Activated CD8-positive, alpha-beta T cell treated with anti-CD3 and anti-CD28 coated beads, Interleukin-2, amount 10 ng/mL, durations not matched to agents 7 days and 5 days (primary cell): ENCODE results near the gene CNTN6. TPM values are rescaled to one million over a fixed set of nuclear protein-coding genes. Genes with fewer than 3 reads are reported as not detected.

ENCODE experiments used
- ATAC-seq: fragments of 150-1000 bp; cut with Tn5 transposase; one replicate; pipeline ENCODE4 v1.10.0; 2021; ENCODE audit warnings: moderate library complexity
- CTCF ChIA-PET: fragments of 350-600 bp; sonication (Branson Sonifier 250); formaldehyde crosslinking; loops from one replicate; lab custom pipeline; 2021; ENCODE audit warnings: antibody characterized with exemption; lab: Charles Lee
- POLR2A ChIA-PET: fragments of 350-600 bp; sonication (Branson Sonifier 250); formaldehyde crosslinking; loops from one replicate; lab custom pipeline; 2021; ENCODE audit warnings: antibody characterized with exemption; lab: Charles Lee
- DNase-seq: peaks from one replicate; pipeline ENCODE4 v3.0.0-alpha.2; 2020
- H3K27ac Mint-ChIP-seq: one replicate; pipeline ENCODE4 v1.8.0; 2021; ENCODE audit warnings: mild to moderate bottlenecking, mixed read lengths
- H3K27me3 Mint-ChIP-seq: one replicate; pipeline ENCODE4 v1.8.0; 2021; ENCODE audit warnings: low read depth, mixed read lengths
- H3K36me3 Mint-ChIP-seq: one replicate; pipeline ENCODE4 v1.8.0; 2021; ENCODE audit warnings: low read depth, mixed read lengths
- H3K4me1 Mint-ChIP-seq: one replicate; pipeline ENCODE4 v1.8.0; 2021; ENCODE audit warnings: low read depth, mixed read lengths
- H3K4me3 Mint-ChIP-seq: one replicate; pipeline ENCODE4 v1.8.0; 2021; ENCODE audit warnings: mild to moderate bottlenecking, mixed read lengths
- H3K9me3 Mint-ChIP-seq: one replicate; pipeline ENCODE4 v1.8.0; 2022; ENCODE audit warnings: mixed read lengths; ENCODE audit not compliant: insufficient read depth
- total RNA-seq, 2 experiments: library from RNA; stranded (reverse); gene quantifications; one replicate each; pipeline ENCODE4 v1.2.3, GENCODE V29; 2021

CNTN6 gene
- total RNA-seq, result not detected

GRCh38 chr3:1092771-1093170 lies at the start of gene CNTN6:
TSS of gene CNTN6 (plus strand) at chr3:1093024. CDS start at chr3:1148009, 54,985 bp downstream.
- Mint-ChIP-seq H3K36me3 (no peaks in the 10 kb centered on the region), H3K4me1 (no peaks in the 10 kb centered on the region), H3K9me3 (peaks cover 15% of the 10 kb centered on the region), H3K27ac (no peak within 1 kb of the TSS), H3K27me3 (no peaks in the 10 kb centered on the region), H3K4me3 (no peak within 1 kb of the TSS)
- ChIA-PET CTCF (no interaction called here), POLR2A (no interaction called here)
- no peak for ATAC-seq
- DNase-seq, result no peak

GRCh38 chr3:1048558-1048957 lies 44.3 kb upstream of the CNTN6 start:
- Mint-ChIP-seq H3K9me3 (peaks cover 27% of the 10 kb centered on the region), H3K4me1 (no peaks in the 10 kb centered on the region), H3K27ac (no peak overlapping the region), H3K36me3 (no peaks in the 10 kb centered on the region), H3K27me3 (no peaks in the 10 kb centered on the region), H3K4me3 (no peak overlapping the region)
- no peak for ATAC-seq
- ChIA-PET CTCF (no interaction called here), POLR2A (no interaction called here)
- no peak for DNase-seq

GRCh38 chr3:1055870-1056269 lies 37.0 kb upstream of the CNTN6 start:
- DNase-seq (no peak), ATAC-seq (no peak)
- Mint-ChIP-seq H3K4me1 (no peaks in the 10 kb centered on the region), H3K27me3 (no peaks in the 10 kb centered on the region), H3K36me3 (no peaks in the 10 kb centered on the region), H3K27ac (no peak overlapping the region), H3K4me3 (no peak overlapping the region), H3K9me3 (peaks cover 6% of the 10 kb centered on the region)
- ChIA-PET POLR2A (no interaction called here), CTCF (no interaction called here)

GRCh38 chr3:1056744-1057143 lies 36.1 kb upstream of the CNTN6 start:
- POLR2A ChIA-PET, result no interaction called here
- no peaks in the 10 kb centered on the region for H3K36me3 Mint-ChIP-seq

GRCh38 chr3:1057436-1057835 lies 35.4 kb upstream of the CNTN6 start:
- H3K27ac Mint-ChIP-seq, result no peak overlapping the region
- no peak overlapping the region for H3K4me3 Mint-ChIP-seq
- DNase-seq (no peak), ATAC-seq (no peak)
- H3K27me3 Mint-ChIP-seq, result no peaks in the 10 kb centered on the region
- no peaks in the 10 kb centered on the region for H3K4me1 Mint-ChIP-seq
- H3K36me3 Mint-ChIP-seq, result no peaks in the 10 kb centered on the region
- POLR2A ChIA-PET, result no interaction called here
- peaks cover 6% of the 10 kb centered on the region for H3K9me3 Mint-ChIP-seq
- CTCF ChIA-PET, result no interaction called here

More at GRCh38 chr3:1056744-1057143, 36.1 kb upstream of the CNTN6 start:
- DNase-seq (no peak), ATAC-seq (no peak)
- CTCF ChIA-PET, result no interaction called here
- Mint-ChIP-seq H3K4me1 (no peaks in the 10 kb centered on the region), H3K27me3 (no peaks in the 10 kb centered on the region), H3K9me3 (peaks cover 6% of the 10 kb centered on the region), H3K4me3 (no peak overlapping the region), H3K27ac (no peak overlapping the region)

- no peaks in the 10 kb centered on the region for H3K4me1 Mint-ChIP-seq
- H3K9me3 Mint-ChIP-seq, result peaks cover under 1% of the 10 kb centered on the region
- ATAC-seq (no peak), DNase-seq (no peak)
- no peak overlapping the region for H3K27ac Mint-ChIP-seq
- H3K4me3 Mint-ChIP-seq, result no peak overlapping the region
- CTCF ChIA-PET, result no interaction called here
- H3K27me3 Mint-ChIP-seq, result no peaks in the 10 kb centered on the region
- no peaks in the 10 kb centered on the region for H3K36me3 Mint-ChIP-seq
- POLR2A ChIA-PET, result no interaction called here
Measured at GRCh38 chr3:1068985-1069384, 23.8 kb upstream of the CNTN6 start.

GRCh38 chr3:1072041-1072440 lies 20.8 kb upstream of the CNTN6 start:
- no peak overlapping the region for H3K4me3 Mint-ChIP-seq
- no peaks in the 10 kb centered on the region for H3K4me1 Mint-ChIP-seq
- H3K9me3 Mint-ChIP-seq, result no peaks in the 10 kb centered on the region
- ATAC-seq, result no peak
- H3K27ac Mint-ChIP-seq, result no peak overlapping the region
- no peaks in the 10 kb centered on the region for H3K27me3 Mint-ChIP-seq
- POLR2A ChIA-PET, result interaction anchor here (0.8 kb wide), 1 partner anchor 248 kb away, joined by 6 read pairs; no protein-coding TSS in a partner anchor
- CTCF ChIA-PET, result no interaction called here
- no peaks in the 10 kb centered on the region for H3K36me3 Mint-ChIP-seq
- DNase-seq, result no peak

- Mint-ChIP-seq H3K27ac (no peak overlapping the region), H3K27me3 (no peaks in the 10 kb centered on the region), H3K4me3 (no peak overlapping the region), H3K9me3 (peaks cover 4% of the 10 kb centered on the region), H3K4me1 (no peaks in the 10 kb centered on the region), H3K36me3 (no peaks in the 10 kb centered on the region)
- CTCF ChIA-PET, result no interaction called here
- ATAC-seq (no peak), DNase-seq (no peak)
- POLR2A ChIA-PET, result no interaction called here
Measured at GRCh38 chr3:1079662-1080061, 13.2 kb upstream of the CNTN6 start.

- ATAC-seq, result no peak
- ChIA-PET CTCF (no interaction called here), POLR2A (no interaction called here)
- Mint-ChIP-seq H3K27me3 (no peaks in the 10 kb centered on the region), H3K9me3 (peaks cover 4% of the 10 kb centered on the region), H3K36me3 (no peaks in the 10 kb centered on the region), H3K4me1 (no peaks in the 10 kb centered on the region), H3K4me3 (no peak overlapping the region), H3K27ac (no peak overlapping the region)
- DNase-seq, result no peak
Measured at GRCh38 chr3:1082108-1082507, 10.7 kb upstream of the CNTN6 start.

- POLR2A ChIA-PET, result no interaction called here
- ATAC-seq, result no peak
- H3K27me3 Mint-ChIP-seq, result no peaks in the 10 kb centered on the region
- CTCF ChIA-PET, result no interaction called here
- no peak for DNase-seq
- no peaks in the 10 kb centered on the region for H3K4me1 Mint-ChIP-seq
- peaks cover under 1% of the 10 kb centered on the region for H3K9me3 Mint-ChIP-seq
- H3K27ac Mint-ChIP-seq, result no peak overlapping the region
- no peaks in the 10 kb centered on the region for H3K36me3 Mint-ChIP-seq
- no peak overlapping the region for H3K4me3 Mint-ChIP-seq
Measured at GRCh38 chr3:1087066-1087560, 5.7 kb upstream of the CNTN6 start.

- no peak for ATAC-seq
- H3K36me3 Mint-ChIP-seq, result no peaks in the 10 kb centered on the region
- CTCF ChIA-PET, result no interaction called here
Measured at GRCh38 chr3:1088503-1088902, 4.3 kb upstream of the CNTN6 start.

GRCh38 chr3:1091286-1091685 lies 1.5 kb upstream of the CNTN6 start:
- Mint-ChIP-seq H3K36me3 (no peaks in the 10 kb centered on the region), H3K4me1 (no peaks in the 10 kb centered on the region), H3K9me3 (peaks cover 15% of the 10 kb centered on the region), H3K4me3 (no peak overlapping the region), H3K27ac (no peak overlapping the region), H3K27me3 (no peaks in the 10 kb centered on the region)
- ChIA-PET POLR2A (no interaction called here), CTCF (no interaction called here)
- ATAC-seq (no peak), DNase-seq (no peak)

More at GRCh38 chr3:1088503-1088902, 4.3 kb upstream of the CNTN6 start:
- POLR2A ChIA-PET, result no interaction called here
- no peak overlapping the region for H3K27ac Mint-ChIP-seq
- DNase-seq, result no peak
- H3K9me3 Mint-ChIP-seq, result peaks cover 11% of the 10 kb centered on the region
- no peaks in the 10 kb centered on the region for H3K27me3 Mint-ChIP-seq
- no peak overlapping the region for H3K4me3 Mint-ChIP-seq
- H3K4me1 Mint-ChIP-seq, result no peaks in the 10 kb centered on the region

- H3K4me1 Mint-ChIP-seq, result no peaks in the 10 kb centered on the region
- no peak overlapping the region for H3K27ac Mint-ChIP-seq
- no peak overlapping the region for H3K4me3 Mint-ChIP-seq
Measured at GRCh38 chr3:1092061-1092460, 763 bp upstream of the CNTN6 start.

More at GRCh38 chr3:1092061-1092460, 763 bp upstream of the CNTN6 start:
- no peak for DNase-seq
- Mint-ChIP-seq H3K27me3 (no peaks in the 10 kb centered on the region), H3K36me3 (no peaks in the 10 kb centered on the region), H3K9me3 (peaks cover 15% of the 10 kb centered on the region)
- ChIA-PET POLR2A (no interaction called here), CTCF (no interaction called here)
- no peak for ATAC-seq
